GM23338 (cell line): ENCODE data around the gene ZBTB20. TPM values are rescaled to one million over a fixed set of nuclear protein-coding genes. Genes with fewer than 3 reads are reported as not detected.

Experiments used
- ATAC-seq: fragments of 200-7000 bp; cut with Tn5 transposase; 3 replicates; pipeline ENCODE4 v1.9.1; 2020
- DNase-seq: peaks from one replicate; pipeline ENCODE4 v3.0.0-alpha.2; 2015; ENCODE audit warnings: low spot score
- H2AFZ ChIP-seq: fragments of 200-600 bp; sonication (generic); 2 replicates; pipeline ENCODE4 v1.8.0; 2016; ENCODE audit warnings: antibody characterized with exemption, mild to moderate bottlenecking, moderate library complexity
- H3F3A ChIP-seq: fragments of 200-600 bp; sonication (generic); replicated peaks from 2 replicates; pipeline ENCODE4 v1.8.0; 2017; ENCODE audit warnings: antibody characterized with exemption, mixed run types, low read depth
- H3K27ac ChIP-seq: fragments of 200-600 bp; sonication (generic); 2 replicates; pipeline ENCODE4 v1.6.1; 2016; ENCODE audit warnings: low read depth
- H3K27me3 ChIP-seq: fragments of 200-600 bp; sonication (generic); 2 replicates; pipeline ENCODE4 v1.8.0; 2016; ENCODE audit warnings: mild to moderate bottlenecking, mixed run types, moderate library complexity; ENCODE audit not compliant: insufficient read depth
- H3K36me3 ChIP-seq: fragments of 200-600 bp; sonication (generic); 2 replicates; pipeline ENCODE4 v1.8.0; 2016; ENCODE audit warnings: mild to moderate bottlenecking; ENCODE audit not compliant: insufficient read depth
- H3K4me1 ChIP-seq: fragments of 200-600 bp; sonication (generic); 2 replicates; pipeline ENCODE4 v1.8.0; 2016; ENCODE audit warnings: mild to moderate bottlenecking, moderate library complexity; ENCODE audit not compliant: insufficient read depth
- H3K4me2 ChIP-seq: fragments of 200-600 bp; sonication (generic); 2 replicates; pipeline ENCODE4 v1.7.1; 2017; ENCODE audit warnings: mixed run types
- H3K4me3 ChIP-seq: fragments of 200-600 bp; sonication (generic); 2 replicates; pipeline ENCODE4 v1.6.1; 2016; ENCODE audit warnings: mixed run types
- H3K79me2 ChIP-seq: fragments of 200-600 bp; sonication (generic); replicated peaks from 2 replicates; pipeline ENCODE4 v1.8.0; 2017; ENCODE audit warnings: mild to moderate bottlenecking; ENCODE audit not compliant: insufficient read depth
- H3K9me2 ChIP-seq: fragments of 200-600 bp; sonication (generic); 2 replicates; pipeline ENCODE4 v1.8.0; 2017; ENCODE audit not compliant: insufficient read depth
- H4K20me1 ChIP-seq: fragments of 200-600 bp; sonication (generic); replicated peaks from 2 replicates; pipeline ENCODE4 v1.8.0; 2017; ENCODE audit warnings: mild to moderate bottlenecking; ENCODE audit not compliant: insufficient read depth
- H3K27ac Mint-ChIP-seq: 2 replicates; pipeline ENCODE4 v1.8.0; 2020; ENCODE audit warnings: inconsistent platforms, mild to moderate bottlenecking, moderate library complexity, mixed read lengths
- H3K27me3 Mint-ChIP-seq: 3 replicates; pipeline ENCODE4 v1.8.0; 2022; ENCODE audit warnings: low read depth, mild to moderate bottlenecking, moderate library complexity, mixed read lengths, inconsistent platforms; ENCODE audit not compliant: insufficient read depth, poor library complexity
- H3K36me3 Mint-ChIP-seq: 3 replicates; pipeline ENCODE4 v1.8.0; 2021; ENCODE audit warnings: low read depth, mild to moderate bottlenecking, inconsistent platforms, moderate library complexity, mixed read lengths
- H3K4me1 Mint-ChIP-seq: 3 replicates; pipeline ENCODE4 v1.8.0; 2020; ENCODE audit warnings: mild to moderate bottlenecking, inconsistent platforms, mixed read lengths
- H3K4me3 Mint-ChIP-seq: 3 replicates; pipeline ENCODE4 v1.8.0; 2021; ENCODE audit warnings: moderate library complexity, mild to moderate bottlenecking, inconsistent platforms, mixed read lengths
- H3K9me3 Mint-ChIP-seq: 3 replicates; pipeline ENCODE4 v1.8.0; 2020; ENCODE audit warnings: moderate library complexity, mild to moderate bottlenecking, inconsistent platforms, mixed read lengths
- CREB1 ChIP-seq: fragments of 250-450 bp; sonication (Bioruptor Pico); IDR thresholded peaks from 2 replicates; pipeline ENCODE4 v1.5.0; 2020; ENCODE audit warnings: low read depth, mild to moderate bottlenecking, moderate library complexity
- CTCF ChIP-seq, 2 experiments: fragments of 200-600 bp in 1 of 2; sonication (generic) in 1 of 2; conservative IDR thresholded peaks; 2 replicates each; pipeline versions ENCODE4 v1.5.1 to v1.6.1; 2016 to 2017; ENCODE audit warnings: antibody characterized with exemption in 2 of 2, low read depth in 2 of 2, mild to moderate bottlenecking in 2 of 2, moderate library complexity in 1 of 2
- ETS1 ChIP-seq: IDR thresholded peaks from 2 replicates; pipeline ENCODE4 v1.6.1; 2016; ENCODE audit warnings: antibody characterized with exemption
- EZH2 ChIP-seq: fragments of 200-600 bp; sonication (generic); IDR thresholded peaks from one replicate; pipeline ENCODE4 v1.8.0; 2017; ENCODE audit warnings: antibody characterized with exemption, mild to moderate bottlenecking, low read depth; ENCODE audit not compliant: unreplicated experiment
- EZH2phosphoT487 ChIP-seq: fragments of 200-600 bp; sonication (generic); IDR thresholded peaks from one replicate; pipeline ENCODE4 v1.8.1; 2018; ENCODE audit warnings: antibody characterized with exemption; ENCODE audit not compliant: unreplicated experiment
- JUNB ChIP-seq: IDR thresholded peaks from one replicate; pipeline ENCODE4 v1.6.1; 2016; ENCODE audit warnings: antibody characterized with exemption; ENCODE audit not compliant: unreplicated experiment
- NANOG ChIP-seq: IDR thresholded peaks from 2 replicates; pipeline ENCODE4 v1.6.1; 2016; ENCODE audit warnings: antibody characterized with exemption, borderline replicate concordance
- POLR2AphosphoS5 ChIP-seq: IDR thresholded peaks from 2 replicates; pipeline ENCODE4 v1.6.1; 2016; ENCODE audit warnings: antibody characterized with exemption, low read depth
- REST ChIP-seq: IDR thresholded peaks from one replicate; pipeline ENCODE4 v1.6.1; 2018; ENCODE audit warnings: antibody characterized with exemption; ENCODE audit not compliant: unreplicated experiment
- STAT1 ChIP-seq: IDR thresholded peaks from one replicate; pipeline ENCODE4 v1.6.1; 2016; ENCODE audit warnings: antibody characterized with exemption; ENCODE audit not compliant: unreplicated experiment
- ZNF114 ChIP-seq: fragments of 250-450 bp; sonication (Bioruptor Pico); IDR thresholded peaks from 2 replicates; pipeline ENCODE4 v1.5.0; 2020; ENCODE audit warnings: mild to moderate bottlenecking, moderate library complexity
- ZNF331 ChIP-seq: fragments of 250-450 bp; sonication (Bioruptor Pico); IDR thresholded peaks from 2 replicates; pipeline ENCODE4 v1.5.0; 2020; ENCODE audit warnings: low read depth, mild to moderate bottlenecking, moderate library complexity
- polyA plus RNA-seq: library from polyadenylated mRNA; unstranded; fragments of >200 nt; fragmentation: Nextera tagmentation; extraction: Ambion mirVana; gene quantifications from 2 replicates; pipeline ENCODE4 v1.2.1, GENCODE V29; 2016
- total RNA-seq: library from RNA; depleted of rRNA; stranded (reverse); fragments of >200 nt; shearing (Covaris generic); gene quantifications from 2 replicates; pipeline ENCODE4 v1.2.3, GENCODE V29; 2014

ZBTB20 gene
- total and polyA plus RNA-seq, 2 experiments from 2014 or later, result 2.0 to 3.3 TPM

GRCh38 chr3:115099134-115099985 lies 47.7 kb downstream of the ZBTB20 start:
- ATAC-seq (no peak), DNase-seq (no peak)
- Histone ChIP-seq H3F3A (no peaks in the 10 kb centered on the region), H3K27me3 (no peaks in the 10 kb centered on the region), H2AFZ (no peak overlapping the region), H3K9me2 (no peaks in the 10 kb centered on the region), H3K36me3 (no peaks in the 10 kb centered on the region), H4K20me1 (no peaks in the 10 kb centered on the region), H3K27ac (no peak overlapping the region), H3K4me1 (0 out of 2 replicates have a peak, but pooled peaks cover 7% of the 10 kb centered on the region), H3K4me2 (no peak overlapping the region), H3K79me2 (no peaks in the 10 kb centered on the region), H3K4me3 (no peak overlapping the region)
- Mint-ChIP-seq H3K9me3 (peaks cover 8% of the 10 kb centered on the region), H3K4me3 (no peak overlapping the region), H3K27me3 (no peaks in the 10 kb centered on the region), H3K4me1 (peaks cover 7% of the 10 kb centered on the region), H3K27ac (peak overlapping the region; percentile 63), H3K36me3 (peaks cover 4% of the 10 kb centered on the region; the same call in 1 of the 3 replicates)
- no peak for TF ChIP-seq REST
- TF ChIP-seq ETS1, result no peak
- TF ChIP-seq ZNF114, result no peak
- TF ChIP-seq EZH2phosphoT487, result no peak

GRCh38 chr3:115098354-115099073 lies 48.6 kb downstream of the ZBTB20 start:
- Histone ChIP-seq H3K27me3 (no peaks in the 10 kb centered on the region), H3K79me2 (no peaks in the 10 kb centered on the region), H3K4me3 (no peak overlapping the region), H4K20me1 (no peaks in the 10 kb centered on the region), H3K4me2 (no peak overlapping the region), H2AFZ (no peak overlapping the region), H3K36me3 (no peaks in the 10 kb centered on the region), H3K4me1 (0 out of 2 replicates have a peak, but pooled peaks cover 7% of the 10 kb centered on the region), H3K27ac (no peak overlapping the region), H3F3A (no peaks in the 10 kb centered on the region), H3K9me2 (no peaks in the 10 kb centered on the region)
- Mint-ChIP-seq H3K27me3 (no peaks in the 10 kb centered on the region), H3K36me3 (no peaks in the 10 kb centered on the region), H3K4me3 (no peak overlapping the region), H3K4me1 (peaks cover 7% of the 10 kb centered on the region), H3K9me3 (peaks cover 2% of the 10 kb centered on the region; the same call in 2 of the 3 replicates), H3K27ac (no peak overlapping the region)
- ATAC-seq, result no peak
- DNase-seq, result no peak
- TF ChIP-seq EZH2 (no peak), ZNF114 (no peak), ZNF331 (CRISPR knock-in tag) (no peak), CREB1 (CRISPR knock-in tag) (no peak), NANOG (no peak), POLR2AphosphoS5 (no peak), CTCF (conservative IDR thresholded peaks at IDR 0.05; ENCODE audit: low read depth in 2 of 2) (no peak), STAT1 (no peak), JUNB (no peak), REST (no peak)
